ENCODE data around the gene EPOP. TPM values are rescaled to one million over a fixed set of nuclear protein-coding genes. Genes with fewer than 3 reads are reported as not detected.

Gene EPOP
- total and polyA plus RNA-seq, 2 experiments from 2014 or later, result 0.37 to 0.93 TPM

DNA sequence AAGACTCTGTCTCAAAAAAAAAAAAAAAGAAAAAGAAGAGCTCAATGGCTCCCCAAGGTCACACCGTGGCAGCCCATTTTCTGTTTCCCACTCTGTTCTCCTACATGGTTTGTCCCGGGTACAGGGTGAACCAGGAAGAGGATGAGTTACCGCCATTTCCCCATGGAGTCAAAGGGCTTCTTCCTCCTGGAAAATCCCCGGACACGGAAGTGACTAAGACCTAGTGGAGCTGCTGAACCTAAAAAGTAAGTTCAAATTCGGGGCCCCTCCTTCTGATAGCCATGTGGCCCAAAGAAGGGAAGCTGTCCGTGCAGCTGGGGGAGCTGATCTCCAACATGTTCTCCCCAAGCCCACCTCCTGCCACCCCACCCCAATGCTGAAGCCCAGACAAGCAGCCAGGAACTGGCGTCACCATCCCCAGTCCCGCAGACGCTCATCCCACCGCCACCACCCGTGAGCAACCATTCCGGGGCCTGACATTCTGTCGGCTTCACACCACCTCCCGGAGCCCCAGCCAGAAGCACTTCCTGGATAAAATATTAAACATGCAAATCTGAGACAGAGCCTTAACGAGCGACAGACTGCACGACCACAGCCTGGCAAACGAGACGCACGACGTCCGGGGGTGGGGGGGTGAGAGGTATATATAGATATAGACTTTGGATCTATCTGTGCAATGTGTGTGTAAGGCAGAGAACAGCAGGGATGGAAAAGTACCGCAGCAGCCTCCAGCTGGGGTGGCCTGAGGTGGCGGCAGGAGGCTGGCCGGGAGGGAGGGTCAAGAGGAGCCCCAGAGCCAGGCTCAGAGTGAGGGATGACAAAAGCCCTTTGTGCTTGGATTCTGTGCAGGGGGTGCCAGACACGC is 17.6 kb downstream of the EPOP start:
- no peak for DNase-seq (ENCODE audit: low spot score)
- Histone ChIP-seq H2AFZ (no peak overlapping the region), H3K4me1 (ENCODE audit: insufficient read depth) (no peaks in the 10 kb centered on the region), H3K27me3 (peaks cover 9% of the 10 kb centered on the region), H3K4me2 (no peak overlapping the region), H4K20me1 (ENCODE audit: insufficient read depth, poor library complexity, severe bottlenecking) (no peaks in the 10 kb centered on the region), H3K9me3 (ENCODE audit: low read depth) (no peaks in the 10 kb centered on the region), H3K4me3 (no peak overlapping the region), H3K9me2 (replicated peaks; ENCODE audit: insufficient read depth) (no peaks in the 10 kb centered on the region), H3K79me2 (no peaks in the 10 kb centered on the region), H3K36me3 (replicated peaks; ENCODE audit: insufficient read depth, low read depth) (no peaks in the 10 kb centered on the region), H3K27ac (no peak overlapping the region)
- no peak for TF ChIP-seq EZH2phosphoT487 (IDR thresholded peaks at IDR 0.05; ENCODE audit: low read depth, severe bottlenecking, unreplicated experiment)
- TF ChIP-seq EZH2 (IDR thresholded peaks at IDR 0.05; ENCODE audit: borderline replicate concordance), result no peak
- TF ChIP-seq, protein P1, sequence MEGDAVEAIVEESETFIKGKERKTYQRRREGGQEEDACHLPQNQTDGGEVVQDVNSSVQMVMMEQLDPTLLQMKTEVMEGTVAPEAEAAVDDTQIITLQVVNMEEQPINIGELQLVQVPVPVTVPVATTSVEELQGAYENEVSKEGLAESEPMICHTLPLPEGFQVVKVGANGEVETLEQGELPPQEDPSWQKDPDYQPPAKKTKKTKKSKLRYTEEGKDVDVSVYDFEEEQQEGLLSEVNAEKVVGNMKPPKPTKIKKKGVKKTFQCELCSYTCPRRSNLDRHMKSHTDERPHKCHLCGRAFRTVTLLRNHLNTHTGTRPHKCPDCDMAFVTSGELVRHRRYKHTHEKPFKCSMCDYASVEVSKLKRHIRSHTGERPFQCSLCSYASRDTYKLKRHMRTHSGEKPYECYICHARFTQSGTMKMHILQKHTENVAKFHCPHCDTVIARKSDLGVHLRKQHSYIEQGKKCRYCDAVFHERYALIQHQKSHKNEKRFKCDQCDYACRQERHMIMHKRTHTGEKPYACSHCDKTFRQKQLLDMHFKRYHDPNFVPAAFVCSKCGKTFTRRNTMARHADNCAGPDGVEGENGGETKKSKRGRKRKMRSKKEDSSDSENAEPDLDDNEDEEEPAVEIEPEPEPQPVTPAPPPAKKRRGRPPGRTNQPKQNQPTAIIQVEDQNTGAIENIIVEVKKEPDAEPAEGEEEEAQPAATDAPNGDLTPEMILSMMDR (IDR thresholded peaks at IDR 0.05; ENCODE audit: poor library complexity), result no peak
- WGBS (ENCODE audit: low lambda C conversion rate, missing lambda C conversion rate), result 78% methylated on average over 27 of the region's 27 CpGs

DNA sequence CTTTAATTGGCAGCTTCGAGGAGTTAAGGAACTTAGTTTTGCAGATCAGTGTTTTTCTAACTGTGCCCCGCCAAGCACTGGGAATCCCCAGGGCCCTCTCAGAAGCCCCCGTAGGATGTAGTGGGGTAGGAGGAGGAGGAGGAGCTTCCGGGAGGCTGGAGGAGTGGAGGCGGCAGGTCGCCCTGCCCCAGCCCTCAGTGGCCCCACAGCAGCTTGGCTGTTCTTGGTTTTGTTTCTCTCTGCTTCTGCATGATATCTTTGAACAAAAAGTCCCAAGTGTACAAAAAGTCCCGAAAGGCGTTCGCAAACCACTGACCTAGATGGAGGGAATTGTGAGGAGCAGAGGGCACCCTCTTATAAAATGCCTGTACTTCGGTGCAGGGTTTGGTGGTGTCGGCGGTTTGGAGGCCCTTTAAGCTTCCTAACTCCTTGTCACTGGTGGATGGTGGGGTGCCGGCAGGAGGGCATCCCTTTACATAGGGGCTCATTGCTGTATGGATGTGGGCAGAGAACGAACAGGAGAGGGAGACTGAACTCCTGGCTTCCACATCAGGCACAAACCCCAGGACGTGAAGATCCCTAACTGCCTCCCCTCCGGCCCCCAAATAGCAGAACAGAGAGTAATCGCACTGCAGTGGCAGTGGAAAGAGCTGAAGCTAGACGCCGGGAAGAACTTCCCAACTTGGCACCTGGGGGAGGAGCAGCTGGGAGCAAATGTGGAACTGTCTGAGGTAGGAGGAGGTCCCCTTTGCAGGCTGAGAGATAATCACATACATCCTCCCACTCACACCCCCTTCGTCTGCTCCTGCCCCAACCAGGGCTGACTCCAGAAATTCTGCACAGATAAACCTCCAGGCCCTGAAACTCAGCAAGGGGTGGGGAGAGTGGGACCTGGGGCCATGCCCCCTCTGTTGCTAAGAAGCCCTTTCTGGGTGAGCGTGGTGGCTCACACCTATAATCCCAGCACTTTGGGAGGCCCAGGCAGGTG is 20.1 kb downstream of the EPOP start:
- Histone ChIP-seq H2AFZ (no peak overlapping the region), H3K79me2 (no peaks in the 10 kb centered on the region), H3K27ac (no peak overlapping the region), H3K9me2 (replicated peaks; ENCODE audit: insufficient read depth) (no peaks in the 10 kb centered on the region), H3K9me3 (ENCODE audit: low read depth) (no peaks in the 10 kb centered on the region), H3K4me1 (ENCODE audit: insufficient read depth) (no peaks in the 10 kb centered on the region), H3K27me3 (peaks cover 9% of the 10 kb centered on the region), H4K20me1 (ENCODE audit: insufficient read depth, poor library complexity, severe bottlenecking) (no peaks in the 10 kb centered on the region), H3K4me3 (no peak overlapping the region), H3K4me2 (no peak overlapping the region), H3K36me3 (replicated peaks; ENCODE audit: insufficient read depth, low read depth) (no peaks in the 10 kb centered on the region)
- no peak for DNase-seq (ENCODE audit: low spot score)
- 72% methylated on average over 21 of the region's 21 CpGs for WGBS (ENCODE audit: low lambda C conversion rate, missing lambda C conversion rate)
- TF ChIP-seq EZH2 (IDR thresholded peaks at IDR 0.05; ENCODE audit: borderline replicate concordance) (no peak), EZH2phosphoT487 (IDR thresholded peaks at IDR 0.05; ENCODE audit: low read depth, severe bottlenecking, unreplicated experiment) (no peak)
- TF ChIP-seq, protein P1 (IDR thresholded peaks at IDR 0.05; ENCODE audit: poor library complexity), result no peak

DNA sequence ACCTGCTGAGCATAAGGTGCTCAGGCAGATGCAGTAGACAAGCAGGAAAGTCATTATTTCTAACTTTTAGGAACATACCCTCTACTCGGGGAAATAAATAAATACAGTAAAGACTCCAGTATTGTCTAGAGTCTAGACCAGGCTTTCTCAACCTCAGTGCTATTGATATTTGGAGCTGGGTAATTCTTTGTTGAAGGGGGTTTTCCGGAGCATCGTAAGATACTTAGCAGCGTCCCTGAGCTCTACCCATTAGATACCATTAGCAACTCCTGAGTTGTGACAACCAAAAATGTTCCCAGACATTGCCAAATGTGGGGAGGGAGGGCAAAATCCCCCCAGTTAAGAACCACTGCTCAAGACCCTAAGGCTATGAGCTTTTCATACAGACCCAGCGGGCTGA is 21.1 kb downstream of the EPOP start:
- Histone ChIP-seq H3K9me2 (replicated peaks; ENCODE audit: insufficient read depth) (no peaks in the 10 kb centered on the region), H4K20me1 (ENCODE audit: insufficient read depth, poor library complexity, severe bottlenecking) (no peaks in the 10 kb centered on the region), H3K36me3 (replicated peaks; ENCODE audit: insufficient read depth, low read depth) (no peaks in the 10 kb centered on the region), H3K27me3 (peaks cover 9% of the 10 kb centered on the region), H3K9me3 (ENCODE audit: low read depth) (no peaks in the 10 kb centered on the region), H2AFZ (no peak overlapping the region), H3K4me2 (no peak overlapping the region), H3K27ac (no peak overlapping the region), H3K79me2 (no peaks in the 10 kb centered on the region), H3K4me1 (ENCODE audit: insufficient read depth) (no peaks in the 10 kb centered on the region), H3K4me3 (no peak overlapping the region)
- TF ChIP-seq EZH2 (IDR thresholded peaks at IDR 0.05; ENCODE audit: borderline replicate concordance) (no peak), EZH2phosphoT487 (IDR thresholded peaks at IDR 0.05; ENCODE audit: low read depth, severe bottlenecking, unreplicated experiment) (no peak)
- TF ChIP-seq, protein P1 (IDR thresholded peaks at IDR 0.05; ENCODE audit: poor library complexity), result no peak
- no peak for DNase-seq (ENCODE audit: low spot score)
- 95% methylated on average over 5 of the region's 5 CpGs for WGBS (ENCODE audit: low lambda C conversion rate, missing lambda C conversion rate)
